ENCODE data around the gene ACKR1.
A peak's percentile ranks its signal among the peaks of the same experiment; 100 is the strongest.

ACKR1 gene

DNA sequence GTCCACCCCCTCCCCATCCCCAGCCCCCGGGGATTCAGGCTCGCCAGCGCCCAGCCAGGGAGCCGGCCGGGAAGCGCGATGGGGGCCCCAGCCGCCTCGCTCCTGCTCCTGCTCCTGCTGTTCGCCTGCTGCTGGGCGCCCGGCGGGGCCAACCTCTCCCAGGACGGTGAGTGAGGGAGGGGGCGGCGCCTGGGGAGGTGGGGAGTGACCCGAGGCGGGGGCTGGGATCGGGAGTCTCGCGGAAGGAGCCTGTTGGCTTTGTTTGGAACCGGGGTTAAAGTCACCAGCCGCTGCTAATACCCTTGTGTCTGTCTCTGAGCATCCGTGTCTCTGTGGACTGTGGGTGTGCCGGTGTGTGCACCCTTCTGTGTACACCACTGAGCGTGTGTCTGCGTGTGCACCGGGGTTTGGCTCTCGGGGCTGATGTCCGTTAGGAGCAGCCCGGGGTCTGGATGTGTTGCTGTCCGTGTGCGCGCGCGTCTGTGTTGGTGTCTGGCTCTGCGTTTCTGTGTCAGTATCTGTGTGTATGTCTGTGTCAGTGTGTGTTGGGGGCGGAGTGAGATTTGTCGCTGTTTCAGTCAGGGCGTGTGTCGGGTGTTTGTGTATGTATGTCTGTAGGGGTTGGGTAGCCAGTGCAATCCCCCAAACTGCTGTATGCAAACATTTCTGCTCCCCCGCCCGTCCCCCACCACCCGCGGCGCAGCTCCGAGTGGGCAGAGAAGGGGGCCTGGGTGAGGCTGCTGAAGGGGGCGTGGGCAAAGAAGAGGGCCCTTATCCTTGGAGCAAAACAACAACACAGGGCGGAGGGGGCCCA, 32.8 kb upstream of the ACKR1 start:
- no peaks in the 10 kb centered on the region for H3K79me2 ChIP-seq
- H3K4me2 ChIP-seq (ENCODE audit: low read length): no peak overlapping the region
- TF ChIP-seq, protein P1, sequence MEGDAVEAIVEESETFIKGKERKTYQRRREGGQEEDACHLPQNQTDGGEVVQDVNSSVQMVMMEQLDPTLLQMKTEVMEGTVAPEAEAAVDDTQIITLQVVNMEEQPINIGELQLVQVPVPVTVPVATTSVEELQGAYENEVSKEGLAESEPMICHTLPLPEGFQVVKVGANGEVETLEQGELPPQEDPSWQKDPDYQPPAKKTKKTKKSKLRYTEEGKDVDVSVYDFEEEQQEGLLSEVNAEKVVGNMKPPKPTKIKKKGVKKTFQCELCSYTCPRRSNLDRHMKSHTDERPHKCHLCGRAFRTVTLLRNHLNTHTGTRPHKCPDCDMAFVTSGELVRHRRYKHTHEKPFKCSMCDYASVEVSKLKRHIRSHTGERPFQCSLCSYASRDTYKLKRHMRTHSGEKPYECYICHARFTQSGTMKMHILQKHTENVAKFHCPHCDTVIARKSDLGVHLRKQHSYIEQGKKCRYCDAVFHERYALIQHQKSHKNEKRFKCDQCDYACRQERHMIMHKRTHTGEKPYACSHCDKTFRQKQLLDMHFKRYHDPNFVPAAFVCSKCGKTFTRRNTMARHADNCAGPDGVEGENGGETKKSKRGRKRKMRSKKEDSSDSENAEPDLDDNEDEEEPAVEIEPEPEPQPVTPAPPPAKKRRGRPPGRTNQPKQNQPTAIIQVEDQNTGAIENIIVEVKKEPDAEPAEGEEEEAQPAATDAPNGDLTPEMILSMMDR (IDR thresholded peaks at IDR 0.05): no peak
- H2AFZ ChIP-seq: peak overlapping the region; percentile 42
- no peak overlapping the region for H3K9ac ChIP-seq
- H3K27me3 ChIP-seq (ENCODE audit: control insufficient read depth, insufficient read depth, low read length): peaks cover 5% of the 10 kb centered on the region
- no peaks in the 10 kb centered on the region for H3K4me1 ChIP-seq
- no peak overlapping the region for H3K4me3 ChIP-seq (ENCODE audit: low read depth, low read length)
- no peaks in the 10 kb centered on the region for H3K9me3 ChIP-seq (ENCODE audit: control insufficient read depth, low read length)
- H3K36me3 ChIP-seq (ENCODE audit: control insufficient read depth, insufficient read depth, low read length): no peaks in the 10 kb centered on the region
- H3K27ac ChIP-seq: no peak overlapping the region

DNA sequence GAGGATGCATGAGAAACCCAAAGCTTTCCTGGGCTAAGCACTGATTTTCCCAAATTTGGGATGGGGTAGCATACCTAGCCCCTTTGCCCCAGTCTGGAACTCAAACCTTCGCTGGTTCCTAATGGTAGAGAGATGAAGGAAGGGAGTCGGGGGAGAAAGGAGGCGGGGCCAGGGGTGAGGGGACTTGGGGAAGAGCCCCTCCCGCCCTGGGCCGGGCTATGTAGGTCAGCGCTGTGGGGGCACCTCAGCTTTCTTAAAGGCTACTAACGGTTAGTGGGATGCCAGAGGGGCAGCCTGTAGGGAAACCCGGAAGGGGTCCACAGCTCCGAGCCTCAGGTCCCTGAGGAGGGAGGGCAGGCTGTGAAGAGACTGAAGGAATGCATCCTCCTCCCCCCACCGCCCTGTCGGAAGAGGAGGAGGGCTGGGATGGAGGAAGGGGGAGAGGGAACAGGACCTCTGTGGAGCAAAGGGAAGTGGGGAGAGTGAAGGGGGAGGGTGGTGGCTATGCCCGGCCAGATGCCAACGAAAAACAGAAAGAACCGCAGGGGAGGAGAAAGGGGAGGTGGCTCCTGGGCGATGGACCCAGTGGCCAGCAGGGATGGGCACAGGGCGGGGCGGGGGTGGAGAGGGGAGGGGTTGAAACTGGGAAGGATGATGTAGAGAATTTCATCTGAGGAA, 31.9 kb upstream of the ACKR1 start:
- Histone ChIP-seq H3K36me3 (ENCODE audit: control insufficient read depth, insufficient read depth, low read length) (no peaks in the 10 kb centered on the region), H3K9ac (no peak overlapping the region), H3K4me1 (no peaks in the 10 kb centered on the region), H2AFZ (no peak overlapping the region), H3K4me2 (ENCODE audit: low read length) (no peak overlapping the region), H3K4me3 (ENCODE audit: low read depth, low read length) (no peak overlapping the region), H3K27ac (no peak overlapping the region), H3K79me2 (no peaks in the 10 kb centered on the region), H3K27me3 (ENCODE audit: control insufficient read depth, insufficient read depth, low read length) (peaks cover 5% of the 10 kb centered on the region), H3K9me3 (ENCODE audit: control insufficient read depth, low read length) (no peaks in the 10 kb centered on the region)
- TF ChIP-seq, protein P1 (IDR thresholded peaks at IDR 0.05): no peak

DNA sequence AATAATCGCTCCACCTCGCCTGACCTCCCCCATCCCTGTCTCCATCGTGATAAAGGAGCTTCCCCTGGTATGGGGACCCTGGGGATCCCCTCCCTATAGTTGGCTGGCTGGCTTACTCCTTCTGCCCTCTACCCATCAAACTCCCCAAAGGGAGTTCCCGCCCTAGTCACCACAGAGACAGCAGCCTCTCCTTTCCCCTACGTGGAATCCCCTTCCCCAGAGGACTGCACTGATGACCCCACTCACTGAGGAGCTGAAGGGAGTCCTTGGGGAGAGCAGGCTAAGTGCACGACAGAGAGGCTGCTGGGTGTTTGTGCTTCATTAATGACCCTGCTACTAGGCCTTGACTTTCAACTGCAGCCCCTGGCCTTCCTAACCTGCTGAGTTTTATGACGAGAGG, 31.4 kb upstream of the ACKR1 start:
- TF ChIP-seq, protein P1 (IDR thresholded peaks at IDR 0.05): no peak
- Histone ChIP-seq H3K4me1 (no peaks in the 10 kb centered on the region), H3K27ac (no peak overlapping the region), H3K27me3 (ENCODE audit: control insufficient read depth, insufficient read depth, low read length) (peaks cover 5% of the 10 kb centered on the region), H3K4me2 (ENCODE audit: low read length) (no peak overlapping the region), H3K9ac (no peak overlapping the region), H3K79me2 (no peaks in the 10 kb centered on the region), H2AFZ (no peak overlapping the region), H3K4me3 (ENCODE audit: low read depth, low read length) (no peak overlapping the region), H3K9me3 (ENCODE audit: control insufficient read depth, low read length) (no peaks in the 10 kb centered on the region), H3K36me3 (ENCODE audit: control insufficient read depth, insufficient read depth, low read length) (no peaks in the 10 kb centered on the region)

DNA sequence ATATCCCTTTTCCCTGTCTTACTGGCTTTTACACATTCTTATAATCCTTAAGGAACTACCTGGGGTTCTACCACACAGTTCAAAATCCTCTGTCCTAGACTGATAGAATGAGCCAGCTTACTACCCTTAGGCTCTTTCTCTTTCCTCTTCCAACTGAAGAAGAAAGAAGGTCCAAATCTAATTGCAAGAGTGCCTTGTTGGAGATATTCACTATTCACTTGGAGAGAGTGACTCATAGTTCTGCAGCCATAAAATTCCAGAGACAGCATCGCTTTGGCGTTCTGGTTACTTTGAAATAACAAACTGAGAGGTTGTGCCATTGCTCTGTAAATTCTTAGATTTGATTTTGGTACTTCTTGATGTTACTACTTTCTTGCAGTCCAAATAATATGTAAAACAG, 29.1 kb upstream of the ACKR1 start:
- H3K27me3 ChIP-seq (ENCODE audit: control insufficient read depth, insufficient read depth, low read length): peaks cover 5% of the 10 kb centered on the region
- H3K9ac ChIP-seq: no peak overlapping the region
- H3K36me3 ChIP-seq (ENCODE audit: control insufficient read depth, insufficient read depth, low read length): no peaks in the 10 kb centered on the region
- H3K4me1 ChIP-seq: no peaks in the 10 kb centered on the region
- H3K9me3 ChIP-seq (ENCODE audit: control insufficient read depth, low read length): no peaks in the 10 kb centered on the region
- TF ChIP-seq, protein P1 (IDR thresholded peaks at IDR 0.05): no peak
- no peak overlapping the region for H2AFZ ChIP-seq
- H3K4me2 ChIP-seq (ENCODE audit: low read length): no peak overlapping the region
- no peak overlapping the region for H3K27ac ChIP-seq
- no peaks in the 10 kb centered on the region for H3K79me2 ChIP-seq
- no peak overlapping the region for H3K4me3 ChIP-seq (ENCODE audit: low read depth, low read length)
